CD4-positive, alpha-beta T cell treated with Interleukin-21 for 1 hour (primary cell): ENCODE results near the gene ZNF771.
A peak's percentile ranks its signal among the peaks of the same experiment; 100 is the strongest.
"Not testable (repeated sequence)": the region's sequence is repeated elsewhere in the genome, so short reads cannot be mapped to it uniquely, and the experiment has no call there.

Source experiments
- DNase-seq: peaks from one replicate; pipeline ENCODE4 v3.0.0-alpha.2; 2020

ZNF771 gene

GRCh38 chr16:30376461-30376902 lies 30.9 kb upstream of the ZNF771 start:
- no peak for DNase-seq

- no peak for DNase-seq
These were observed 30.2 kb upstream of the ZNF771 start for GRCh38 chr16:30377050-30377811.

GRCh38 chr16:30377812-30378235 lies 29.6 kb upstream of the ZNF771 start:
- peak; percentile 92 for DNase-seq

- peak; percentile 99 for DNase-seq
These were observed 28.9 kb upstream of the ZNF771 start for GRCh38 chr16:30378236-30379157.

- no peak for DNase-seq
These were observed 28.1 kb upstream of the ZNF771 start for GRCh38 chr16:30379158-30379783.

GRCh38 chr16:30380072-30380802 lies 27.2 kb upstream of the ZNF771 start:
- no peak for DNase-seq

GRCh38 chr16:30380803-30381208 lies 26.6 kb upstream of the ZNF771 start:
- DNase-seq = no peak

GRCh38 chr16:30381291-30382041 lies 25.9 kb upstream of the ZNF771 start:
- DNase-seq = peak; percentile 48

- peak; percentile 81 for DNase-seq
These were observed 25.1 kb upstream of the ZNF771 start, which contains the start of gene SEPTIN1 for GRCh38 chr16:30382111-30382881. Gene SEPTIN1 (minus strand): TSS chr16:30382561. CDS start chr16:30382542, 19 bp downstream.

GRCh38 chr16:30383521-30383920 lies 23.9 kb upstream of the ZNF771 start:
- no peak for DNase-seq

- DNase-seq = no peak
These were observed 12.7 kb upstream of the ZNF771 start for GRCh38 chr16:30394592-30395154.

GRCh38 chr16:30395155-30395991 lies 12.0 kb upstream of the ZNF771 start, which contains the start of gene ZNF48:
Gene ZNF48 (plus strand): TSS chr16:30395420. CDS start chr16:30395795, 375 bp downstream.
- DNase-seq = peak; percentile 62

- no peak for DNase-seq
These were observed 11.3 kb upstream of the ZNF771 start for GRCh38 chr16:30395992-30396585.

- DNase-seq = not testable (repeated sequence)
These were observed 10.8 kb upstream of the ZNF771 start for GRCh38 chr16:30396627-30397026.

- DNase-seq = no peak
These were observed 10.3 kb upstream of the ZNF771 start for GRCh38 chr16:30397056-30397455.

GRCh38 chr16:30397776-30398660 lies 9.4 kb upstream of the ZNF771 start:
- no peak for DNase-seq

- no peak for DNase-seq
These were observed 8.6 kb upstream of the ZNF771 start for GRCh38 chr16:30398661-30399434.
